HUES48 (cell line): ENCODE results near the gene OR56A5.

Source experiments
- H3K27ac ChIP-seq: one replicate; pipeline ENCODE4 v1.7.0; 2013; ENCODE audit warnings: low read depth, low read length, inconsistent platforms
- H3K27me3 ChIP-seq: 2 replicates; pipeline ENCODE4 v1.6.1; 2013; ENCODE audit warnings: mild to moderate bottlenecking, low read length; ENCODE audit not compliant: control insufficient read depth, insufficient read depth
- H3K36me3 ChIP-seq: 2 replicates; pipeline ENCODE4 v1.6.1; 2013; ENCODE audit warnings: low read length; ENCODE audit not compliant: control insufficient read depth, insufficient read depth
- H3K4me1 ChIP-seq: 2 replicates; pipeline ENCODE4 v1.6.1; 2013; ENCODE audit warnings: mild to moderate bottlenecking, low read length; ENCODE audit not compliant: control insufficient read depth, insufficient read depth
- H3K4me3 ChIP-seq: 2 replicates; pipeline ENCODE4 v1.5.1; 2013; ENCODE audit warnings: mild to moderate bottlenecking, low read depth, low read length
- H3K9ac ChIP-seq: 2 replicates; pipeline ENCODE4 v1.6.1; 2013; ENCODE audit warnings: mild to moderate bottlenecking, low read depth, low read length, moderate library complexity
- H3K9me3 ChIP-seq: 2 replicates; pipeline ENCODE4 v1.6.1; 2013; ENCODE audit warnings: low read length; ENCODE audit not compliant: control insufficient read depth, insufficient read depth

Gene OR56A5, protein sequence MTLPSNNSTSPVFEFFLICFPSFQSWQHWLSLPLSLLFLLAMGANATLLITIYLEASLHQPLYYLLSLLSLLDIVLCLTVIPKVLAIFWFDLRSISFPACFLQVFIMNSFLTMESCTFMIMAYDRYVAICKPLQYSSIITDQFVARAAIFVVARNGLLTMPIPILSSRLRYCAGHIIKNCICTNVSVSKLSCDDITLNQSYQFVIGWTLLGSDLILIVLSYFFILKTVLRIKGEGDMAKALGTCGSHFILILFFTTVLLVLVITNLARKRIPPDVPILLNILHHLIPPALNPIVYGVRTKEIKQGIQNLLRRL

DNA sequence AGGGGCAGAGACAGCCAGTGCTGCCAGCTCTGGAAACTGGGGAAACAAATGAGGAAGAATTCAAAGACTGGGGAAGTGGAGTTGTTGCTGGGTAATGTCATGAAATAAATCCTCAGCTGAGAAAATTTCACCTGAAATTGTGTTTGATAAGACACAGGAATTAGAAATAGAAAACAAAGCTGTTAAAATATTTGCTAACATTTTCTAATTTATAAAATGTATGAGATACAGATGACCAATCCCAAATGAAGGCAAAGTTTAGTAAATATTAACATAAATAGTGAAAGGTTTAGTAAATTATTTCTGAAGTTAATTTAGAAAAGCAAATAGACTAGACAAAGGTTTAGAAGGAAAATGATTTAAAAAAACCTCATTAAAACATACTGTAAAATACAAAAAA lies at the start of gene OR56A5:
Gene OR56A5, minus strand, starts transcription at position 101 of the 400 bp plus-strand sequence. Its CDS starts 0 bp downstream, at position 101.
- no peak within 1 kb of the TSS for H3K27ac ChIP-seq
- H3K9me3 ChIP-seq, result peaks cover under 1% of the 10 kb centered on the region; the same call in 1 of the 2 replicates
- H3K4me3 ChIP-seq, result no peak within 1 kb of the TSS
- no peaks in the 10 kb centered on the region for H3K36me3 ChIP-seq
- no peaks in the 10 kb centered on the region for H3K4me1 ChIP-seq
- no peak within 1 kb of the TSS for H3K9ac ChIP-seq
- H3K27me3 ChIP-seq, result no peaks in the 10 kb centered on the region

DNA sequence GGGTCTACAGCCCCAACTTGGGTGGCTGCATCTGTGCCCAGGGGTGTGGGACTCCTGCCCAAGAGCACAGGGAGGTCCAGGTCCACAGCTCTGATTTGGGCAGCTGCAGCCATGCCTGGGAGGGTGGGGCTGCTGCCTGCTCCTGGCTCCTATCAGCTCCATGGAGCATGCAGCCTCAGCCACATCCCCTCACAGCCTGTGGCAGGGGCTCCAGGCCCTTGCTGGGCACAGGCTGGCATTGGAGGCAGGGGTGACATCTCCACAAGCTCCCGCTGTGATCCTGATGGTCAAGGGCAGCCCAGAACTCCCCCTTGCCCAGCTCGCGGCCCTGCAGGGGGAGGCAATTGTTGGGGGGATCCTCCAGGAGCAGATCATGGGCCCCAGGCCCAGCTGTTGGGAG lies 44.7 kb upstream of the OR56A5 start:
- H3K27ac ChIP-seq, result no peak overlapping the region
- no peaks in the 10 kb centered on the region for H3K4me1 ChIP-seq
- no peaks in the 10 kb centered on the region for H3K27me3 ChIP-seq
- no peaks in the 10 kb centered on the region for H3K9me3 ChIP-seq
- H3K36me3 ChIP-seq, result no peaks in the 10 kb centered on the region
- H3K9ac ChIP-seq, result no peak overlapping the region
- H3K4me3 ChIP-seq, result no peak overlapping the region

DNA sequence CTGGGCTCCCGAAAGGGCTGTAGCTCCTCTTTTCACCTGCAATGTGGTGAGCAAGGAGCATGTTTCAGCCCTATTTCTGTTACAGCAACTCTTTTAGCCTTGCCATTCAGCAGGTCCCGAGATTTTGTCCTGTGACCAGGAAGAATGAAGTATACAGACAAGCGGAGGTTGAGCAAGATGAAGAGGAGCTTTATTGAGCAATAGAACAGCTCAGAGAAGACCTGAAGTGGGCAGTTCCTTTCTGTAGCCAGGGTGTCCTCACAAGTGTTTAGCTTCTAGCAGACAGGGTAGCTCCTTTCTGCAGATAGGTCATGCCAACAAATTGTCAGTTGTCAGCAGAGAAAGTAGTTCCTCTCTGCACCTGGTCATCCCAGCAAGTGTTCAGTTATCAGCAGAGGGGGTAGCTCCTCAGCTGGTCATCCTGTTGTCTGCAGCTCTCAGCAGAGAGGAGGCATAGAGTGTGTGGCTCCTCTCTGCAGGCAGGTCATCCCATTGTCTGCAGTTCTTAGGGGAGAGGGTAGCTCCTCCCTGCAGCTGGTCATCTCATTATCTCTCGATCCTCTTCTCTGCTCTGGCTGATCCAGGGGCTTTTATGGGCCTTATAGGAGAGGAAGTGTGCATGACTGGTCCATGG lies 43.9 kb upstream of the OR56A5 start:
- no peak overlapping the region for H3K4me3 ChIP-seq
- H3K27ac ChIP-seq, result no peak overlapping the region
- H3K9me3 ChIP-seq, result no peaks in the 10 kb centered on the region
- no peak overlapping the region for H3K9ac ChIP-seq
- H3K27me3 ChIP-seq, result no peaks in the 10 kb centered on the region
- no peaks in the 10 kb centered on the region for H3K36me3 ChIP-seq
- H3K4me1 ChIP-seq, result no peaks in the 10 kb centered on the region

DNA sequence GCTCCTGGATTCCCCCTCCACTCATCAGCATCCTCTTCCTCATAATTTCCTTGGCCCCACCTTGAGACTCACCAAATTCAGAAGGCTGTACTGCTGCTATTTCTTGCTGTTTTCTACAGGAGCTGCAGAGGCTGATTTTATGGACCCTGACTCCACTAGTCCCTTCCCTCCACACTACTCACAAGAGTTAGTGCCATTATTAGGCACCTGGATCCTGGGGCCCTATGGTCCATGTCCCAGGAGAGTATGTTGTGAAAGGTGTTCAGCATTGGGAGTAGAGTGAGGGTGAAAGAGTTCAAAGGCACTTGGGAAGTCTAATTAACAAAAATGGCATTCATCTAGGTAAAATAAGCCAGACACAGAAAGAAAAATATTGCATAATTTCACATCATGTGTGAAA lies 38.6 kb upstream of the OR56A5 start, which contains the start of gene OR56A4:
Gene OR56A4, minus strand, starts transcription at position 101 of the 400 bp plus-strand sequence. CDS start 3,954 bp downstream, outside the sequence.
- no peaks in the 10 kb centered on the region for H3K36me3 ChIP-seq
- H3K9ac ChIP-seq, result no peak within 1 kb of the TSS
- H3K27ac ChIP-seq, result no peak within 1 kb of the TSS
- H3K4me1 ChIP-seq, result no peaks in the 10 kb centered on the region
- H3K27me3 ChIP-seq, result no peaks in the 10 kb centered on the region
- no peaks in the 10 kb centered on the region for H3K9me3 ChIP-seq
- H3K4me3 ChIP-seq, result no peak within 1 kb of the TSS

DNA sequence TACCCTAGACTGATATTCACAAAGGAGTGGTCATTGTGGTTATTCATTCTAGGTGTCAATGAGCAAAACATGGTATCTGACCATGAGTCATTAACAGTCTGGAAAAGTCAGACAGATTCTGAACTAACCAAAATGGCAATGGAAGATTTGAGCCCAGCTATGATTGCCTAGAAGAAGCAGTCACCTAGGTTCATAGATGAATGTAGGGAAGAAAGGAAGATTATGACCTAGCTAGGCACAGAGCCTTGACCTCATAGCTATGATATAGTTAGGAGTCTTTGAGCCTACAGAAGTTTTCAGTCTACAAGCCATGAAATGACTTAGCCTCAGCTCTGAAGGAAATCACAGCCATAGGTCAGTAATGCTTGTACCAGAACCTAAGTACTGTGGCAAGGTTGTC lies 38.1 kb upstream of the OR56A5 start:
- Histone ChIP-seq H3K4me3 (no peak overlapping the region), H3K27ac (no peak overlapping the region)

DNA sequence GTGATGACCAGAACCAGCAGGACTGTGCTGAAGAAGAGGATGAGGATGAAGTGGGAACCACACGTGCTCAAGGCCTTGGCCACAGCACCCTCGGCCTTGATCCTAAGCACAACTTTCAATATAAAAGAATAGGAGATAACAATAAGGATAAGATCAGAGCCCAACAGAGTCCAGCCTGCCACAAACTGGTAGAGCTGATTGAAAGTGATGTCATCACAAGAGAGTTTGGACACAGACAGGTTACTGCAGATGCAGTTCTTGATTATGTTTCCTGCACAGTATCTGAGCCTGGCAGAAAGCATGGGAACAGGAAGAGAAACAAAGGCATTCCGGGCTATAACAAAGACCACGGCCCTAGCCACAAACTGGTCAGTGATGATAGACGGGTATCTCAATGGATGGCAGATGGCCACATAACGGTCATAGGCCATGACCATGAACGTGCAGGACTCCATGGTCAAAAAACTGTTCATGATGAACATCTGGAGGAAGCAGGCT lies 34.0 kb upstream of the OR56A5 start:
- Histone ChIP-seq H3K27me3 (no peaks in the 10 kb centered on the region), H3K27ac (no peak overlapping the region), H3K4me1 (no peaks in the 10 kb centered on the region)

More for the DNA sequence above, 38.1 kb upstream of the OR56A5 start:
- Histone ChIP-seq H3K36me3 (no peaks in the 10 kb centered on the region), H3K9ac (no peak overlapping the region), H3K27me3 (no peaks in the 10 kb centered on the region), H3K4me1 (no peaks in the 10 kb centered on the region), H3K9me3 (no peaks in the 10 kb centered on the region)

DNA sequence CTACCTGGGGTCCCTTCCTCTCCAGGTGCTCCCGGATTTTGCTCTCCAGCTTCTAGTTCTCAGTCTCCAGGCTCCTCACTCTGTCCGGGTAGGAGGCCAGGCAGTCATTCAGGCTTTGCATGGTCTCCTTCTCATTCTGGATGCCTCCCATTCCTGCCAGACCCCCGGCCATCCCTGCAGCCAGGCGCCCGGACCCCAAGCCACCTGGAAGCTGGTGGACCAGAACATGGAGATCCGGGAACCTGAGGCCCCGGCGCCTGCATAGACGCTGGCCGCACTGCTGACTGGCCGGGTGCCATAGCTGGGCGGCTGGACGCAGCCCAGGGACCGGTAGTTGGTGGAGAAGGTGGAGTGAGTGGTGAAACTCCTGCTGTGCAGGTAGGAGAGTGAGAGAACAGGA lies 26.5 kb upstream of the OR56A5 start:
- no peak overlapping the region for H3K4me3 ChIP-seq
- no peaks in the 10 kb centered on the region for H3K9me3 ChIP-seq
- H3K27ac ChIP-seq, result no peak overlapping the region
- H3K4me1 ChIP-seq, result no peaks in the 10 kb centered on the region
- no peak overlapping the region for H3K9ac ChIP-seq
- no peaks in the 10 kb centered on the region for H3K36me3 ChIP-seq
- H3K27me3 ChIP-seq, result no peaks in the 10 kb centered on the region

More for the DNA sequence above, 34.0 kb upstream of the OR56A5 start:
- Histone ChIP-seq H3K4me3 (no peak overlapping the region), H3K9ac (no peak overlapping the region), H3K9me3 (no peaks in the 10 kb centered on the region), H3K36me3 (no peaks in the 10 kb centered on the region)

DNA sequence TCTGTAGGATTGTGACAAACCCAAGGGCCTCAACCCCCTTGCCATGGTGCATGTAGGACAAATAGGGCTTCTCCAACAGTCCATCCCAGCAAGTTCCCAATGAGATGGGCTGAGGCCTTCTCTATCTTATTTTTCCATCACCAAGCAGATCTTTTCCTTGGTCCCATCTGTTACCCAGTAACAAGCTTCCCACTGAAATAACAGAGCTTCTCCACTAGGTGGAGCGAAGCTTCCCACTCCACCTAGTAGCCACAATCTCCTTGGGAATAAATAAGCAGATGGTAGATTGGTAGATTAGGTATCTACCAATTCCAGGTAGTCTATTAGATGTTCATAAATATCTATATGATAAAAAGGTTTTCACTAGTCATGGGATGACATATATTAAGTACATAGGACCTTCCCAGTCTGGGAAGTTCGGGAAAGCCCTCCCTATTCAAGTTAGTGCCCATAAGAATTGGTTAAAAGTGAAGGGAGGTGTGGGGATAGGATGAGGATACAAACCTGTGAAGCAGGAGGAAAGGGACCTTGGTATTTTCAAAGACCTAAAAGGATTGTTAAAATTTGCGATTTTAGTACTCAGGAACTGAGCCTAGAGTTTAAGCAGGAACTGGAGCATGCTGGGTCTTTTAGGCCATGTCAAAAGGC lies 24.4 kb upstream of the OR56A5 start:
- no peaks in the 10 kb centered on the region for H3K4me1 ChIP-seq
- no peaks in the 10 kb centered on the region for H3K9me3 ChIP-seq
- no peak overlapping the region for H3K4me3 ChIP-seq
- no peaks in the 10 kb centered on the region for H3K27me3 ChIP-seq
- H3K27ac ChIP-seq, result no peak overlapping the region
- H3K36me3 ChIP-seq, result no peaks in the 10 kb centered on the region
- H3K9ac ChIP-seq, result no peak overlapping the region

DNA sequence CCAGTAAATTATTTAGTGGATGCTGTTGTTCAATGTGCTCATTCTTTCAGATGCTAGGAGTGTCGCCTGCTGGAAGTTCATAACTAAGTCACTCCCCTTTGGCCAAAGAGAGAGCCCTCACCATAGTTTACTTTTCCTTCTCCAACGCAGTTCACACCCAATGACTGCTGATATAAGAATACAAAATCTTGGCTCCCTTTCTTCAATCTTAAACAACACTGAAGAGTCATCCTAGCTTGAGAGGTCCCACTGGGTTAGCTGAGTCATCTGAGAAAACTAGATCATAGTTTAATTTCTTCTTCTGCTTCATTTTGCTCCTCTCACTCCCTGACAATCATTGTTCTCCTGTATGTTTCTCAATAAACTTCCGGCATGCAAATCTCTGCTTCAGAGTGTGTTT lies 23.9 kb upstream of the OR56A5 start:
- Histone ChIP-seq H3K27me3 (no peaks in the 10 kb centered on the region), H3K9me3 (no peaks in the 10 kb centered on the region), H3K4me3 (no peak overlapping the region), H3K36me3 (no peaks in the 10 kb centered on the region), H3K4me1 (no peaks in the 10 kb centered on the region), H3K27ac (no peak overlapping the region), H3K9ac (no peak overlapping the region)

DNA sequence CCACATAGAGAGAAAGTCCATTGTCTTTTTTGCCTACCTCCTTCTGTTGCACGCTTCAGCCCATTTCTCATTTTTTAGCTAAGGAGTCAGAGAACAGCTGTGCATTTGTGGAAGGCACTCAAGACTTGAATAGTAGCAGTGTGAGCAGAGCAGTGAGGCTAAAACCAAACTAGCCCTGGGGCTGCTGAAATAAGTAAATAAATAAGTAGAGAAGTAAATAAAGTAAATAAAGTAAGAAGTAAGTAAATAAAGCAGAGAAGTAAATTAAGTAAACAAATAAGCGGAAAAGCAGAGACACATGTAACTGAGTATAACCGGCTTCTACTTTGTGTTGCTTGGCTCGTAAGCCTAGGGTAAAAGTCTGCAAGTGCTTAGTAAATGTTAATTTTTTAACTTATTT lies 20.9 kb upstream of the OR56A5 start:
- H3K27me3 ChIP-seq, result no peaks in the 10 kb centered on the region

DNA sequence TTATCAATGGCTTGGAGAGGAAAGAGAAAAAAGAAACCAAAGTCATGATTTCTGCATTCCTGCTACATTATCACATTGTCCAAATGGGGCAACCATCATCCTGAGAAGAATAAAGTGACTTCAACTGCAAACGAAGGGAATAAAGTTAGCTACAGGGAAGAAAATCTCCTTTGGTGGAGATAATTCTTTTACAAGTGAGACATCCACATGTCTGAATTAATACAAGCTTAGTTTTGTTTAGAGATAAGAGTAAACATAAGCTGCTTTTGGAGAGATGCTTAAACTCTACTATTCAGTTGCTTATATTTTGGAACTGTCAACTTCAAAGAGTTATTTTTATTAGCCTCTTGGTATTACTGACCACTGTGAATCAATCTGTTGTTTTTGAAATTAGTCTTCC lies 18.6 kb upstream of the OR56A5 start, which contains the start of gene OR52L1:
Gene OR52L1, minus strand, starts transcription at position 101 of the 400 bp plus-strand sequence. Its CDS starts 55 bp downstream, at position 46.
- Histone ChIP-seq H3K27ac (no peak within 1 kb of the TSS), H3K4me3 (no peak within 1 kb of the TSS), H3K9ac (no peak within 1 kb of the TSS), H3K9me3 (no peaks in the 10 kb centered on the region), H3K36me3 (no peaks in the 10 kb centered on the region), H3K27me3 (no peaks in the 10 kb centered on the region), H3K4me1 (no peaks in the 10 kb centered on the region)

More for the DNA sequence above, 20.9 kb upstream of the OR56A5 start:
- Histone ChIP-seq H3K4me3 (no peak overlapping the region), H3K4me1 (no peaks in the 10 kb centered on the region), H3K27ac (no peak overlapping the region), H3K9me3 (no peaks in the 10 kb centered on the region), H3K9ac (no peak overlapping the region), H3K36me3 (no peaks in the 10 kb centered on the region)
